Fibroblast of the conjunctiva (primary cell): ENCODE data around the gene RAB7A.
"Not testable (repeated sequence)": the region's sequence is repeated elsewhere in the genome, so short reads cannot be mapped to it uniquely, and the experiment has no call there.

Experiments
- DNase-seq: peaks from one replicate; pipeline ENCODE4 v3.0.0-alpha.2; 2010; ENCODE audit warnings: low read depth

The RAB7A gene

GRCh38 chr3:128760881-128761280 lies 34.9 kb downstream of the RAB7A start:
- DNase-seq = no peak

DNA sequence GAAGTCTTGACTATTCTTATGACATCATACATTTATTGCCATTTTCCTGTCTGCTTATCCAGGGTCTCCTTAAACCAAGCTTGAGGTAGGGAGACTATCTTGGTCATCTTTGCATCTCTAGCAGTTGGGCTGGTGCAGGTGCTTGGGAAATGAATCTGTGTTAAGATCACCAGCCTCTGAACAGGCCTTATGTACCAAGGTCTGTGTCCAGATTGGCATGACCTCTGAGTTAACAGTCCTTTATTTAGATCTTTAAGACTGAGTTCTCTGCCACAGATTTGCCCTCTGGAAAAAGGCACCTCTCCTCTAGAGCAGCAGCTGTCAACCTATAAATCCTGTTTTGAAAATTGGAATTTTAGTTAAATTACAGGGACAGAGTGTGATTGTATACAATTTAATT lies 35.4 kb downstream of the RAB7A start:
- no peak for DNase-seq

DNA sequence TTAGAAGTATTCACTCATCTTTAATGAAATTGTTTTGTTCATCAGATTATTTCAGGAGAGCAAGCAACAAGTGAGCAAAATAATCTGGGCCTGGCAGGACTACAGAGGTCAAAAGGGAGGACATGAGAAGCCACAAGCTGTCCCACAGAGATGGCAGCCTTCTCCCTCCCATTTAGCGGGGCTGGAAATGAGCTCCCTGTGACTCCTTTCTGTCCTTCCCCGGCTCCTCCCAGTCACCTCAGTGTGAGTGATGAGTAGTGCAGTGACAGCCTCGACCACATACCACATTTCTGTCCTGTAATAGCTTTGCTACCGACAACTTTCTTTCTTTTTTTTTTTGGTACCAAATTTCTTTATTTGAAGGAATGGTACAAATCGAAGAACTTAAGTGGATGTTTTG lies 38.0 kb downstream of the RAB7A start:
- no peak for DNase-seq

GRCh38 chr3:128764863-128765262 lies 38.9 kb downstream of the RAB7A start:
- DNase-seq = no peak

GRCh38 chr3:128767094-128767750 lies 41.2 kb downstream of the RAB7A start:
- no peak for DNase-seq

DNA sequence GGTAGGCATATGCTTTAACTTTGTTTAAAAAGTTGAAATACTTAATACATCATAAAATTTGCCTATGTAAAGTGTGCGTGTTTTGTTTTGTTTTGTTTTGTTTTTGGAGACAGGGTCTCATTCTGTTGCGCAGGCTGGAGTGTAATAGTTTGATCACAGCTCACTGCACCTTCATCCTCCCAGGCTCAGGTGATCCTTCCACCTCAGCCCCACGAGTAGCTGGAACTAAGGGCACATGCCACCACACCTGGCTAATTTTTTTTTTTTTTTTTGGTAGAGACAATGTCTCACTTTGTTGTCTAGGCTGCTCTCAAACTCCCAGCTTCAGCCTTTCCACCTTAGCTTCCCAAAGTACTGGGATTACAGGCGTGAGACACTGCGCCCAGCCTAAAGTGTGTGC lies 42.5 kb downstream of the RAB7A start:
- no peak for DNase-seq

DNA sequence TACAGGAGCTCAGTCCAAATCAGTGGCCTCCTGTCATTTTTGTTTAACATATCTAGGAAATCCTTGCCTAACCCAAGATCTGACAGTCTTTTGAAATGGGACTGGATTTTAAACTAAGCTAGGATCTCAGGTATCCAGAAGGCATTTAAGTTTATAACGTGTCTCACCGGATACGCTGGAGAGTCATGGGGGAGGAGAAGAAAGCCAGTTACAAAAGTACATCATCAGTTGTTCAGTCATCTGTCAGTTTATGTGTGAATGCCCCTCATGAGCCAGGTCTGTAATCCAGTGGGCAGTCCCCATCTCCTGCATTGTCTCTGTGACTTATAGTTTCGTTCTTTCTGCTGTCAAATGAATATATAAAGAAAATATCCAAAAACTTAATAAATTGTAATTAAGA lies 44.4 kb downstream of the RAB7A start:
- no peak for DNase-seq

DNA sequence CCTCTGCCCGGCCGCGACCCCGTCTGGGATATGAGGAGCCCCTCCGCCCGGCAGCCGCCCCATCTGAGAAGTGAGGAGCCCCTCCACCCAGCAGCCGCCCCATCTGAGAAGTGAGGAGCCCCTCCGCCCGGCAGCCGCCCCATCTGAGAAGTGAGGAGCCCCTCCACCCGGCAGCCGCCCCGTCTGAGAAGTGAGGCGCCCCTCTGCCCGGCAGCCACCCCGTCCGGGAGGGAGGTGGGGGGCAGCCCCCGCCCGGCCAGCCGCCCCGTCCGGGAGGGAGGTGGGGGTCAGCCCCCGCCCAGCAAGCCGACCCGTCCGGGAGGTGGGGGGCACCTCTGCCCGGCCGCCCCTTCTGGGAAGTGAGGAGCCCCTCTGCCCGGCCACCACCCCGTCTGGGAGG lies 47.2 kb downstream of the RAB7A start:
- not testable (repeated sequence) for DNase-seq

DNA sequence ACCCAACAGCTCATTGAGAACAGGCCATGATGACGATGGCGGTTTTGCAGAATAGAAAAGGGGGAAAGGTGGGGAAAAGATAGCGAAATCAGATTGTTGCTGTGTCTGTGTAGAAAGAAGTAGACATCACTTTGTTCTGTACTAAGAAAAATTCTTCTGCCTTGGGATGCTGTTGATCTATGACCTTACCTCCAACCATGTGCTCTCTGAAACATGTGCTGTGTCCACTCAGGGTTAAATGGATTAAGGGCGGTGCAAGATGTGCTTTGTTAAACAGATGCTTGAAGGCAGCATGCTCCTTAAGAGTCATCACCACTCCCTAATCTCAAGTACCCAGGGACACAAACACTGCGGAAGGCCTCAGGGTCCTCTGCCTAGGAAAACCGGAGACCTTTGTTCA lies 47.6 kb downstream of the RAB7A start:
- DNase-seq = not testable (repeated sequence)

DNA sequence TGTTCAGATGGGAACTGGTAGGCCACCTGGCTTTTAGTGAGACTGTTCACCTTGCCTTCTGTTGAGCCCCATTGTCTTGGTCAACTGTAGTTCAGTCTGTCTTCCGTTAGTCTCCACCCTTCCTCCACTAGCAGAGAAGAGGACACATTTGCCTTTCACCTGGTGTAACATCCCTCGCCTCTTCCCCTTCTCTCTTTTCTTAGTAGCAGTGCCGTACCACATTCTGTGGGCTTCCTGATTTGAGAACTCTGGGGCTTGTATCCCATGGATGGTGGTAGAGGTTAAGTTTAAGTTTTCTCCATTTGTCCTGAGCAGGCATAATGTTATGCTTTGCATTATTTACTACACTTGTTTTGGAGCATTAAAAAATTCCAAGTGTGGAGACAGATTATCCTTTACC lies 49.3 kb downstream of the RAB7A start:
- DNase-seq = no peak

DNA sequence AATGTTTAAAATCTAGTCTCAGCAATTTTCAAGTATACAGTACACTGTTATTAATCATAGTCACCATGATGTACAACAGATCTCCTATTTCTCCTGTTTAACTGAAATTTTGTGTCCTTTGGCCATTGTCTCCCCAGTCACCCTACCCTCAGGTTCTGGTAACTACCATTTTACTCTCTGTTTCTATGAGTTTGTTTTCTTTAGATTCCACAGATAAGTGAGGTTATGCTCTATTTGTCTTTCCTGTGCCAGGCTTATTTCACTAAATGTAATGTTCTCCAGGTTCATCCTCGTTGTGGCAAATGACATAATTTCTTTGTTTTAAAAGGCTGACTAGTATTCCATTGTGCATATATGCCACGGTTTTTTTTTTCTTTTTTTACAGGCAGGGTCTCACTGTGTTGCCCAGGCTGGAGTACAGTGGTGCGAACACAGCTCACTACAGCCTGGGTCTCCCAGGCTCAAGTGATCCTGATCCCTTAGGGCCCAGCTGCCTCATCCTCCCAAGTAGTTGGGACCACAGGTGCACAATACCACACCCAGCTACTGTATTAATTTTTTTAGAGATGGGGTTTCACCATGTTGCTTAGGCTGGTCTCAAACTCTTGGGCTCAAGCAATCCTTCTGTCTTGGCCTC lies 50.0 kb downstream of the RAB7A start:
- DNase-seq = no peak

DNA sequence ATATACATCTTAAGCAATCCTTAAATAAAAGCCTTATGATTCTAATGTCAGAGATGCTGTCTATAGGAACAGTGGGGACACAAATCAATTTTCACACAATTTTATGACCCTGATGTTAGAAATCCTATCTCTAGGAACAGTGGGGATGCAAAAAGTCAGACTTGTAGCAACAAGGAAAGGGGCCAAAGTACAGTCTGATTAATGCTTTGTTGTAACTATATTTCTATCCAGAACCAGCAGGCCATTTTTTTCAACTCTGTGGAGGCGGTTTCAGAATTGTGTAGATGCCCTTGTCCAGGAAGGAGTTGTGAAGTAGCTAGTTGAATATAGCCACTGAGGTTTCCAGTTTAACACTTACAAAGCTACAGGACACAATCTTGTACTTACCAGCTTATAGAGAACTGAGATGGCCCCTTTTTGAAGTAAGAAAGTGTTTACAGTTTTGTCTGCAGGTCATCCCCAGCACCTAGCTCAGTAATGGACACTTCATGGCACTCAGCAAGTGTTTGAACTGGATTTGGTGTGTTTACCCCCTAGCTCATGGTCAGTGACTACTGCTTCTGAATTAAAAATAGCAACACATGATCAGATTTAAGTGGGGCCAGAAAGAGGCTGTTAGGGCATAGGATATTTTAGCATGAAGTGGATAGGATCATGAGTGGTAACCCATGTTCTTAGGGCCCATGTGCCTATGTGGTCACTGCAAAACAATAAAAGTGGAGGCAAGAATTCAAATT lies 54.3 kb downstream of the RAB7A start:
- no peak for DNase-seq

DNA sequence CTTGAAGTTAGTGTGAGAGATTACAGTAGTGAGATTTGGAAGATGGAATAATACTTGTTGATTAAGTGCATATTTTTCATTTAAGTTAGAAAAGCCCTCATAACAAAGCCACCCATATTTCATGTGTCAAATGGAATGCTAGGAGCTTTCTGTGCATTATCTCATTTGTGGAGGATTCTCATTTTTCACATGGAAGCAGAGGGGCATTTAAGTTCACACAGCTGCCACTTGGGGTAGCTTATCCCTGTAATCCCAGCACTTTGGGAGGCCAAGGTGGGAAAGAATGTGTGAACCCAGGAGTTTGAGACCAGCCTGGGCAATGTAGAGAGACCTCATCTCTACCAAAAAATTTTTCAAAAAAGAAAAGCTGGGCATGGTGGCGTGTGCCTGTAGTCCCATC lies 55.2 kb downstream of the RAB7A start:
- no peak for DNase-seq

DNA sequence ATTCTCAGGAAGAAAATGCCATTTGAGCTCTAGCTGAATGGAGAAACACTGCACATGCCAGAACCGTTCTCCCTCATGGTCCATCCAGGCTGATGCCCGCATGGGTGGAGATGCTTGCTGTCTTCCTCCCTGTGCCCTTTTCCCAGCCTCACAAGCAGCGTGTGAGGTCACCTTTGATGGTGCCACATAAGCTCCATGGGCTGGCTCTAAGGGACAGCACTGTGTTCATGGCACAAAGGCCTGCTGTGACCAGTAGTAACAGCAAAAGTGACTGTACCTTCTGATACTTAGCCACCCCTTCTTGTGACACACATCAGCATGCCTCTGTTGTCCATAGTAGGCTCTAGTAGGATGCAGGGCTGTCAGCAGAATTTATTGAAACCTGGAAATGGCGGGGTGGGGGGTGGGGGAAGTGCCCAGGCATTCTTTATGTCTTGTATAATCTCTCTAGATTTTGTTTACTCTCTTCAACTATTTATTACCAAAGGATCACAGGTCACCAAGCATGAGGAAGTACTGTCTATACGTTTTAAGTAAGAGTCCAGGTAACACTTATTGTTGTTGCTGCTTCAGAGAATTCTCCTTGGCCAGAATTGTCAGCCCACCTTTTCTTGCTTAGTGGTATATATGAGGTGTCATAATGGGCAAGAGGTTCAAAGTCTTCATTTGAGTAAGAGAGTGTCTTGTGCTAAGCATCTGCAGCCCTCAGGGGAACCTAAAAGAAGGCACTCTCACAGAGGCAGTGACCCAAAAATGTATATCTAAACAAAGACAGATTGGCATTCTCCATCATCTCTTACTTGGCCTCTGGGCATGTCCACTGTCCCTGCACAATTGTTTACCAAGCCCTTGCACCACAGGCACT lies 56.5 kb downstream of the RAB7A start:
- no peak for DNase-seq

DNA sequence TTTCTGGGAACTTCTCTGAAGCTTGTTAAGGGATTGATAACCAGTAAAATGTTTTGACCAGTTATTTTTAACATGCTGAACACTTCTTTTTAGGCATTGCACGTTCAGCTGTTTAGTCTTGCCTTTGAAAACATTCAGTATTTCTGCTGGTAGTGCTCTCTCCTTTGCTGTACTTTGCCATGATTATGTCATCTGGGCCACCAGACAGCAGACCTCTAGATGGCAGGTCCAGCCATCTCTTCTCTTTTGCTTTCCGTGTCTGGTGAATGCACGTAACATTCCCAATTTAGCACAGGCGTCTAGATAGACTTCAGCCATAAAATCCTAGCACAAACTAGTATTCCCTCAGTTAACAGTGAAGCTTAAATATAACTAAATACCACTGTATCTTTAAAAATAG lies 57.8 kb downstream of the RAB7A start:
- no peak for DNase-seq

- no peak for DNase-seq
Measured at GRCh38 chr3:128784232-128784631, 58.2 kb downstream of the RAB7A start.

- no peak for DNase-seq
Measured at GRCh38 chr3:128784843-128785242, 58.9 kb downstream of the RAB7A start.

- no peak for DNase-seq
Measured at GRCh38 chr3:128786434-128787020, 60.5 kb downstream of the RAB7A start.

GRCh38 chr3:128787256-128788253 lies 61.6 kb downstream of the RAB7A start:
- DNase-seq = no peak

- DNase-seq = no peak
Measured at GRCh38 chr3:128788268-128788869, 62.4 kb downstream of the RAB7A start.
